Keratinocyte (primary cell): ENCODE measurements around the gene TARM1. TPM values are rescaled to one million over a fixed set of nuclear protein-coding genes. Genes with fewer than 3 reads are reported as not detected.

Experiments
- DNase-seq: peaks from one replicate; pipeline ENCODE4 v3.0.0-alpha.2; 2011; ENCODE audit warnings: low read depth, missing footprints, low spot score
- FAIRE-seq: peaks from 2 replicates; lab custom pipeline; 2011; peaks lifted over from hg19 to GRCh38; lab: Jason Lieb, UNC
- H2AFZ ChIP-seq: 2 replicates; pipeline ENCODE4 v1.6.0; 2012; ENCODE audit warnings: low read length, control low read depth, inconsistent platforms; ENCODE audit not compliant: control insufficient read depth
- H3K27ac ChIP-seq: 2 replicates; pipeline ENCODE4 v1.5.1; 2011; ENCODE audit warnings: low read length; ENCODE audit not compliant: control insufficient read depth, insufficient read depth
- H3K27me3 ChIP-seq: 3 replicates; pipeline ENCODE4 v1.6.0; 2011; ENCODE audit warnings: low read length; ENCODE audit not compliant: control insufficient read depth, insufficient read depth; ENCODE audit errors: extremely low read depth
- H3K36me3 ChIP-seq, 2 experiments: 2 replicates in 1 of 2; 3 replicates in 1 of 2; pipeline ENCODE4 v1.5.1; 2011; ENCODE audit warnings: low read length in 2 of 2, mild to moderate bottlenecking in 1 of 2; ENCODE audit not compliant: control insufficient read depth in 2 of 2, insufficient read depth in 2 of 2; ENCODE audit errors: extremely low read depth in 1 of 2
- H3K4me1 ChIP-seq: 3 replicates; pipeline ENCODE4 v1.5.1; 2011; ENCODE audit warnings: low read length; ENCODE audit not compliant: control insufficient read depth, insufficient read depth; ENCODE audit errors: extremely low read depth
- H3K4me2 ChIP-seq: 3 replicates; pipeline ENCODE4 v1.6.0; 2011; ENCODE audit warnings: low read depth, low read length; ENCODE audit not compliant: control insufficient read depth, insufficient read depth; ENCODE audit errors: extremely low read depth
- H3K4me3 ChIP-seq, 3 experiments: fragments of 200-600 bp in 1 of 3; sonication (generic) in 1 of 3; 2 replicates in 2 of 3; 3 replicates in 1 of 3; pipeline ENCODE4 v1.5.1; 2011 to 2016; ENCODE audit warnings: low read length in 3 of 3, mild to moderate bottlenecking in 3 of 3, control low read depth in 2 of 3, inconsistent platforms in 1 of 3, low read depth in 1 of 3, mixed read lengths in 1 of 3, mixed run types in 1 of 3, moderate library complexity in 1 of 3; ENCODE audit not compliant: control insufficient read depth in 2 of 3, insufficient read depth in 2 of 3; ENCODE audit errors: extremely low read depth in 1 of 3
- H3K79me2 ChIP-seq: 2 replicates; pipeline ENCODE4 v1.6.0; 2012; ENCODE audit warnings: low read length; ENCODE audit not compliant: control insufficient read depth, insufficient read depth
- H3K9ac ChIP-seq: 3 replicates; pipeline ENCODE4 v1.6.0; 2011; ENCODE audit warnings: low read length; ENCODE audit not compliant: control insufficient read depth, insufficient read depth; ENCODE audit errors: extremely low read depth
- H3K9me1 ChIP-seq: 3 replicates; pipeline ENCODE4 v1.6.0; 2011; ENCODE audit warnings: low read length; ENCODE audit not compliant: control insufficient read depth, insufficient read depth; ENCODE audit errors: extremely low read depth
- H3K9me3 ChIP-seq: 2 replicates; pipeline ENCODE4 v1.5.1; 2012; ENCODE audit warnings: low read depth, low read length; ENCODE audit not compliant: control insufficient read depth
- H4K20me1 ChIP-seq: 3 replicates; pipeline ENCODE4 v1.6.0; 2011; ENCODE audit warnings: low read length; ENCODE audit not compliant: control insufficient read depth, insufficient read depth; ENCODE audit errors: extremely low read depth
- EZH2 ChIP-seq: IDR thresholded peaks from one replicate; pipeline ENCODE4 v1.6.1; 2012; ENCODE audit warnings: inconsistent platforms, mild to moderate bottlenecking, low read length, moderate library complexity
- dilution Hi-C: fragments of 300-500 bp; cut with MboI; formaldehyde crosslinking; loops from one replicate; pipeline ENCODE4 v1.7.0; 2020; ENCODE audit warnings: low sequenced_read_pairs; ENCODE audit not compliant: extremely low pct_ligation_motif_present
- polyA plus RNA-seq, 5 experiments: library from polyadenylated mRNA; depleted of rRNA in 3 of 5; stranded (reverse) in 3 of 5; stranded (forward) in 1 of 5; unstranded in 1 of 5; fragments of >200 nt; gene quantifications; 1 replicate in 1 of 5; 2 replicates in 3 of 5; 3 replicates in 1 of 5; pipeline versions ENCODE4 v1.2.1 to v1.2.3, GENCODE V29; 2011 to 2012; ENCODE audit warnings: missing spikeins in 2 of 5, low read depth in 1 of 5, low replicate concordance in 1 of 5
- TF ChIP-seq, protein P1 (sequence below), 3 experiments: IDR thresholded peaks in 1 of 3; conservative IDR thresholded peaks in 1 of 3; optimal IDR thresholded peaks in 1 of 3; 2 replicates in 2 of 3; 3 replicates in 1 of 3; pipeline versions ENCODE3 to v1.5.1; 2011; ENCODE audit warnings: low read length in 3 of 3, mild to moderate bottlenecking in 3 of 3, moderate library complexity in 2 of 3, control low read depth in 1 of 3, inconsistent platforms in 1 of 3; ENCODE audit not compliant: insufficient read depth in 2 of 3; ENCODE audit errors: extremely low read depth in 1 of 3

The TARM1 gene
- polyA plus RNA-seq, 1 donor (not counting 4 experiments of a cell fraction or from before 2014, with no cell fraction given): not detected

DNA sequence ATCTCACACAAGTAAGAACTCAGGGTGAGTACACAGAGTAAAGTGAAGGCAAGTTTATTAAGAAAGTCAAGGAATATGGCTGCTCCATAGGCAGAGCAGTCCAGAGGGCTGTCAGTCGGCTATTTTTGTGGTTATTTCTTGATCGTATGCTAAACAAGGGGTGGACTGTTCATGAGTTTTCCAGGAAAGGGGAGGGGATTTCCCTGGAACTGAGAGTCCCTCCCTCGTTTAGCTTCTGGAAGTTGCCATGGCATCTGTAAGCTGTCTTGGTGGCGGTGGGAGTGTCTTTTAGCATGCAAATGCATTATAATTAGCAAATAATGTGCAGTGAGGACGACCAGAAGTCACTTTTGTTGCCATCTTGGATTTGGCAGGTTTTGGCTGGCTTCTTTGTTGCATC, 11.7 kb downstream of the TARM1 start:
- Histone ChIP-seq H3K9ac (no peak overlapping the region), H3K9me3 (no peaks in the 10 kb centered on the region), H4K20me1 (no peaks in the 10 kb centered on the region), H3K36me3 (no peaks in the 10 kb centered on the region), H3K4me1 (no peaks in the 10 kb centered on the region), H2AFZ (no peak overlapping the region), H3K9me1 (no peaks in the 10 kb centered on the region), H3K27ac (no peak overlapping the region), H3K4me2 (no peak overlapping the region), H3K27me3 (no peaks in the 10 kb centered on the region), H3K79me2 (no peaks in the 10 kb centered on the region), H3K4me3 (no peak overlapping the region)
- TF ChIP-seq, protein P1, sequence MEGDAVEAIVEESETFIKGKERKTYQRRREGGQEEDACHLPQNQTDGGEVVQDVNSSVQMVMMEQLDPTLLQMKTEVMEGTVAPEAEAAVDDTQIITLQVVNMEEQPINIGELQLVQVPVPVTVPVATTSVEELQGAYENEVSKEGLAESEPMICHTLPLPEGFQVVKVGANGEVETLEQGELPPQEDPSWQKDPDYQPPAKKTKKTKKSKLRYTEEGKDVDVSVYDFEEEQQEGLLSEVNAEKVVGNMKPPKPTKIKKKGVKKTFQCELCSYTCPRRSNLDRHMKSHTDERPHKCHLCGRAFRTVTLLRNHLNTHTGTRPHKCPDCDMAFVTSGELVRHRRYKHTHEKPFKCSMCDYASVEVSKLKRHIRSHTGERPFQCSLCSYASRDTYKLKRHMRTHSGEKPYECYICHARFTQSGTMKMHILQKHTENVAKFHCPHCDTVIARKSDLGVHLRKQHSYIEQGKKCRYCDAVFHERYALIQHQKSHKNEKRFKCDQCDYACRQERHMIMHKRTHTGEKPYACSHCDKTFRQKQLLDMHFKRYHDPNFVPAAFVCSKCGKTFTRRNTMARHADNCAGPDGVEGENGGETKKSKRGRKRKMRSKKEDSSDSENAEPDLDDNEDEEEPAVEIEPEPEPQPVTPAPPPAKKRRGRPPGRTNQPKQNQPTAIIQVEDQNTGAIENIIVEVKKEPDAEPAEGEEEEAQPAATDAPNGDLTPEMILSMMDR (optimal IDR thresholded peaks at IDR 0.05 in 1 of 3, IDR thresholded peaks at IDR 0.05 in 1 of 3, conservative IDR thresholded peaks at IDR 0.05 in 1 of 3; ENCODE audit: extremely low read depth in 1 of 3, insufficient read depth in 2 of 3, low read length in 3 of 3): no peak
- no peak for TF ChIP-seq EZH2
- FAIRE-seq: no peak
- dilution Hi-C loops: no loop called here
- DNase-seq: no peak

DNA sequence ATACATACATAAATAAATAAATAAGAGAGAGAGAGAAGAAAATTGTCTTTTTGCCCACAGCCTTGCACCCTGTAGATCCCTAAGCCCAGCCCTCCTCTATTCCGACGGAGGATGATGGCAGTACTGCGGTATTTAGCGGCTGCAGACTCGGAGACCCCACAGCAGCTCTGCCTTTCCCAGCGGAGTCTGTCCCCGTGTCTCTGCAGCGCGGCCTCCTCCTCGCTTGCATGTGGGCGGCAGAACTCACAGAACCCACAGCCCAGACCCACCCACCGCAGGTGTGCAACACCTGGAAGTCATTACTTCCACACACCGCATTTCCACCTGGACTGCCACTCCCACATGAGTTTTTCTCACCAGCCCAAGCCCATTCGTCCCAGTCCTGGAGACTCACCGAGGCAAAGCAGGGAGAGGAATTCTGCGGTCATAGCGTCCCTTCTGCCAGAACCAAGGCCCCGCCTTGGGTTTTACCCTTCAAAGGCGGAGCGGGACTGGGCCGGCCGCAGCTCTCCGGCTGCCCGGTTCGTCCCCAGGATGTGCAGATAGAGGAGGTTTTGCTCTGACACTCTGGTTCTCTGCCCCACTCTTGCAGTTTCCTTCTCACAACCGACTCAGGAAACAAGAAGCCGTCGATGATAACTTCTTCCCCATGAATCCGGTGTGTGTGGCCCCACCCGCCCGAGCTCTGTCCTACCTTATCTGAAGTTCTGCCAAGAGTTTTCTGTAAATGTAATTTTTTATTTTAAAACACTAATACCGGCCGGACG, 17.6 kb downstream of the TARM1 start, which contains the start of gene VSTM1:
Gene VSTM1, minus strand, starts transcription at position 548 of the 767 bp plus-strand sequence. Its CDS starts 120 bp downstream, at position 428.
- no peaks in the 10 kb centered on the region for H3K9me1 ChIP-seq
- no peaks in the 10 kb centered on the region for H3K27me3 ChIP-seq
- no peak within 1 kb of the TSS for H3K4me2 ChIP-seq
- dilution Hi-C loops: no loop called here
- no peak for TF ChIP-seq EZH2
- no peak for FAIRE-seq
- no peak within 1 kb of the TSS for H3K27ac ChIP-seq
- no peak for DNase-seq
- H2AFZ ChIP-seq: no peak within 1 kb of the TSS
- H3K36me3 ChIP-seq: no peaks in the 10 kb centered on the region
- no peaks in the 10 kb centered on the region for H3K4me1 ChIP-seq
- H3K9me3 ChIP-seq: peaks cover 3% of the 10 kb centered on the region
- no peak within 1 kb of the TSS for H3K4me3 ChIP-seq
- no peak within 1 kb of the TSS for H3K9ac ChIP-seq
- no peaks in the 10 kb centered on the region for H4K20me1 ChIP-seq
- H3K79me2 ChIP-seq: no peaks in the 10 kb centered on the region
